GM19238 (cell line): ENCODE results near the gene ARFGEF2.

Source experiments
- DNase-seq: peaks from one replicate; pipeline ENCODE4 v3.0.0; 2011; ENCODE audit warnings: low spot score; ENCODE audit not compliant: insufficient read length

The ARFGEF2 gene

GRCh38 chr20:48898896-48899530 is 22.5 kb upstream of the ARFGEF2 start:
- no peak for DNase-seq

- no peak for DNase-seq
These were observed 21.6 kb upstream of the ARFGEF2 start for GRCh38 chr20:48899881-48900280.

- no peak for DNase-seq
These were observed 20.2 kb upstream of the ARFGEF2 start for GRCh38 chr20:48901326-48901725.

- no peak for DNase-seq
These were observed 17.8 kb upstream of the ARFGEF2 start for GRCh38 chr20:48903705-48904104.

GRCh38 chr20:48904566-48905296 is 16.8 kb upstream of the ARFGEF2 start:
- DNase-seq: peak; percentile 48

GRCh38 chr20:48905297-48905647 is 16.2 kb upstream of the ARFGEF2 start:
- no peak for DNase-seq

- no peak for DNase-seq
These were observed 15.2 kb upstream of the ARFGEF2 start for GRCh38 chr20:48906221-48906877.

GRCh38 chr20:48908656-48909319 is 12.7 kb upstream of the ARFGEF2 start:
- DNase-seq: no peak

GRCh38 chr20:48909910-48910309 is 11.6 kb upstream of the ARFGEF2 start:
- no peak for DNase-seq

- no peak for DNase-seq
These were observed 11.1 kb upstream of the ARFGEF2 start for GRCh38 chr20:48910347-48910781.

GRCh38 chr20:48912065-48912464 is 9.4 kb upstream of the ARFGEF2 start:
- peak; percentile 32 for DNase-seq

GRCh38 chr20:48916699-48917098 is 4.8 kb upstream of the ARFGEF2 start:
- DNase-seq: no peak

GRCh38 chr20:48919336-48919881 is 2.1 kb upstream of the ARFGEF2 start:
- no peak for DNase-seq

- no peak for DNase-seq
These were observed 1.5 kb upstream of the ARFGEF2 start for GRCh38 chr20:48919882-48920526.

- DNase-seq: no peak
These were observed 864 bp upstream of the ARFGEF2 start for GRCh38 chr20:48920527-48921167.

GRCh38 chr20:48921883-48922820 is 641 bp downstream of the ARFGEF2 start:
- DNase-seq: peak; percentile 65

- no peak for DNase-seq
These were observed 1.7 kb downstream of the ARFGEF2 start for GRCh38 chr20:48923149-48923718.

GRCh38 chr20:48924756-48925109 is 3.2 kb downstream of the ARFGEF2 start:
- DNase-seq: no peak

GRCh38 chr20:48926267-48926666 is 4.8 kb downstream of the ARFGEF2 start:
- DNase-seq: no peak
